ENCODE results near the gene ACBD3.

Gene ACBD3

GRCh38 chr1:226199971-226200370, 13.4 kb upstream of the ACBD3 start:
- H3K4me1 ChIP-seq (ENCODE audit: control insufficient read depth in 1 of 2, insufficient read depth in 2 of 2, low read length in 2 of 2) = no peaks in the 10 kb centered on the region
- no peaks in the 10 kb centered on the region for H3K36me3 ChIP-seq (ENCODE audit: control insufficient read depth in 1 of 2, insufficient read depth in 2 of 2, low read length in 2 of 2)
- H3K4me3 ChIP-seq (ENCODE audit: low read depth in 1 of 2, low read length in 2 of 2) = no peak overlapping the region
- H3K27me3 ChIP-seq (ENCODE audit: low read depth, low read length) = no peaks in the 10 kb centered on the region
- no peak overlapping the region for H3K27ac ChIP-seq (ENCODE audit: low read length)
- H3K9me3 ChIP-seq (ENCODE audit: control insufficient read depth in 1 of 2, low read length in 2 of 2) = no peaks in the 10 kb centered on the region

- H3K4me3 ChIP-seq (ENCODE audit: low read depth in 1 of 2, low read length in 2 of 2) = no peak overlapping the region
- H3K4me1 ChIP-seq (ENCODE audit: control insufficient read depth in 1 of 2, insufficient read depth in 2 of 2, low read length in 2 of 2) = no peaks in the 10 kb centered on the region
- H3K27ac ChIP-seq (ENCODE audit: low read length) = no peak overlapping the region
- no peaks in the 10 kb centered on the region for H3K36me3 ChIP-seq (ENCODE audit: control insufficient read depth in 1 of 2, insufficient read depth in 2 of 2, low read length in 2 of 2)
- no peaks in the 10 kb centered on the region for H3K27me3 ChIP-seq (ENCODE audit: low read depth, low read length)
- H3K9me3 ChIP-seq (ENCODE audit: control insufficient read depth in 1 of 2, low read length in 2 of 2) = no peaks in the 10 kb centered on the region
Observed at GRCh38 chr1:226195144-226195543, 8.6 kb upstream of the ACBD3 start.

- peak overlapping the region; percentile 91 to 95 for H3K4me3 ChIP-seq (ENCODE audit: low read depth in 1 of 2, low read length in 2 of 2)
- H3K27me3 ChIP-seq (ENCODE audit: low read depth, low read length) = no peaks in the 10 kb centered on the region
- peak overlapping the region; percentile 91 for H3K27ac ChIP-seq (ENCODE audit: low read length)
- peaks cover 0 to 32% of the 10 kb centered on the region in 2 donors for H3K4me1 ChIP-seq (ENCODE audit: control insufficient read depth in 1 of 2, insufficient read depth in 2 of 2, low read length in 2 of 2)
- H3K9me3 ChIP-seq (ENCODE audit: control insufficient read depth in 1 of 2, low read length in 2 of 2) = no peaks in the 10 kb centered on the region
- peaks cover 0 to 13% of the 10 kb centered on the region in 2 donors for H3K36me3 ChIP-seq (ENCODE audit: control insufficient read depth in 1 of 2, insufficient read depth in 2 of 2, low read length in 2 of 2)
Observed at GRCh38 chr1:226187380-226187779, 839 bp upstream of the ACBD3 start.

- peaks cover 0 to 36% of the 10 kb centered on the region in 2 donors for H3K4me1 ChIP-seq (ENCODE audit: control insufficient read depth in 1 of 2, insufficient read depth in 2 of 2, low read length in 2 of 2)
Observed at GRCh38 chr1:226187019-226187322, 430 bp upstream of the ACBD3 start.

GRCh38 chr1:226185141-226186036, 1.2 kb downstream of the ACBD3 start:
- H3K4me1 ChIP-seq (ENCODE audit: control insufficient read depth in 1 of 2, insufficient read depth in 2 of 2, low read length in 2 of 2) = peaks cover 0 to 46% of the 10 kb centered on the region in 2 donors
- peak overlapping the region; percentile 91 to 95 for H3K4me3 ChIP-seq (ENCODE audit: low read depth in 1 of 2, low read length in 2 of 2)
- no peaks in the 10 kb centered on the region for H3K27me3 ChIP-seq (ENCODE audit: low read depth, low read length)
- H3K36me3 ChIP-seq (ENCODE audit: control insufficient read depth in 1 of 2, insufficient read depth in 2 of 2, low read length in 2 of 2) = peaks cover 5 to 13% of the 10 kb centered on the region in 2 donors
- no peaks in the 10 kb centered on the region for H3K9me3 ChIP-seq (ENCODE audit: control insufficient read depth in 1 of 2, low read length in 2 of 2)
- peak overlapping the region; percentile 85 for H3K27ac ChIP-seq (ENCODE audit: low read length)

More at GRCh38 chr1:226187019-226187322, 430 bp upstream of the ACBD3 start:
- Histone ChIP-seq H3K4me3 (ENCODE audit: low read depth in 1 of 2, low read length in 2 of 2) (peak overlapping the region; percentile 91 to 95), H3K9me3 (ENCODE audit: control insufficient read depth in 1 of 2, low read length in 2 of 2) (no peaks in the 10 kb centered on the region), H3K36me3 (ENCODE audit: control insufficient read depth in 1 of 2, insufficient read depth in 2 of 2, low read length in 2 of 2) (peaks cover 0 to 13% of the 10 kb centered on the region in 2 donors), H3K27ac (ENCODE audit: low read length) (peak overlapping the region; percentile 91), H3K27me3 (ENCODE audit: low read depth, low read length) (no peaks in the 10 kb centered on the region)

GRCh38 chr1:226181996-226182714, 4.4 kb downstream of the ACBD3 start:
- Histone ChIP-seq H3K27ac (ENCODE audit: low read length) (no peak overlapping the region), H3K27me3 (ENCODE audit: low read depth, low read length) (no peaks in the 10 kb centered on the region), H3K9me3 (ENCODE audit: control insufficient read depth in 1 of 2, low read length in 2 of 2) (no peaks in the 10 kb centered on the region), H3K4me1 (ENCODE audit: control insufficient read depth in 1 of 2, insufficient read depth in 2 of 2, low read length in 2 of 2) (peaks cover 0 to 49% of the 10 kb centered on the region in 2 donors), H3K36me3 (ENCODE audit: control insufficient read depth in 1 of 2, insufficient read depth in 2 of 2, low read length in 2 of 2) (peaks cover 5 to 13% of the 10 kb centered on the region in 2 donors), H3K4me3 (ENCODE audit: low read depth in 1 of 2, low read length in 2 of 2) (no peak overlapping the region)

- Histone ChIP-seq H3K36me3 (ENCODE audit: control insufficient read depth in 1 of 2, insufficient read depth in 2 of 2, low read length in 2 of 2) (peaks cover 0 to 5% of the 10 kb centered on the region in 2 donors), H3K4me3 (ENCODE audit: low read depth in 1 of 2, low read length in 2 of 2) (no peak overlapping the region), H3K27ac (ENCODE audit: low read length) (no peak overlapping the region), H3K27me3 (ENCODE audit: low read depth, low read length) (no peaks in the 10 kb centered on the region), H3K4me1 (ENCODE audit: control insufficient read depth in 1 of 2, insufficient read depth in 2 of 2, low read length in 2 of 2) (peaks cover 0 to 16% of the 10 kb centered on the region in 2 donors), H3K9me3 (ENCODE audit: control insufficient read depth in 1 of 2, low read length in 2 of 2) (no peaks in the 10 kb centered on the region)
Observed at GRCh38 chr1:226176870-226177269, 9.7 kb downstream of the ACBD3 start.

GRCh38 chr1:226172589-226172988, 14.0 kb downstream of the ACBD3 start:
- Histone ChIP-seq H3K27me3 (ENCODE audit: low read depth, low read length) (no peaks in the 10 kb centered on the region), H3K36me3 (ENCODE audit: control insufficient read depth in 1 of 2, insufficient read depth in 2 of 2, low read length in 2 of 2) (no peaks in the 10 kb centered on the region), H3K4me1 (ENCODE audit: control insufficient read depth in 1 of 2, insufficient read depth in 2 of 2, low read length in 2 of 2) (peaks cover 0 to 5% of the 10 kb centered on the region in 2 donors), H3K27ac (ENCODE audit: low read length) (no peak overlapping the region), H3K9me3 (ENCODE audit: control insufficient read depth in 1 of 2, low read length in 2 of 2) (no peaks in the 10 kb centered on the region), H3K4me3 (ENCODE audit: low read depth in 1 of 2, low read length in 2 of 2) (no peak overlapping the region)

GRCh38 chr1:226166341-226166740, 20.2 kb downstream of the ACBD3 start:
- H3K27ac ChIP-seq (ENCODE audit: low read length) = no peak overlapping the region
- H3K27me3 ChIP-seq (ENCODE audit: low read depth, low read length) = no peaks in the 10 kb centered on the region
- peaks cover 0 to 3% of the 10 kb centered on the region in 2 donors for H3K4me1 ChIP-seq (ENCODE audit: control insufficient read depth in 1 of 2, insufficient read depth in 2 of 2, low read length in 2 of 2)
- no peaks in the 10 kb centered on the region for H3K9me3 ChIP-seq (ENCODE audit: control insufficient read depth in 1 of 2, low read length in 2 of 2)
- peaks cover 20 to 24% of the 10 kb centered on the region in 2 donors for H3K36me3 ChIP-seq (ENCODE audit: control insufficient read depth in 1 of 2, insufficient read depth in 2 of 2, low read length in 2 of 2)
- H3K4me3 ChIP-seq (ENCODE audit: low read depth in 1 of 2, low read length in 2 of 2) = no peak overlapping the region

GRCh38 chr1:226164154-226164553, 22.4 kb downstream of the ACBD3 start:
- H3K4me3 ChIP-seq (ENCODE audit: low read depth in 1 of 2, low read length in 2 of 2) = no peak overlapping the region
- H3K36me3 ChIP-seq (ENCODE audit: control insufficient read depth in 1 of 2, insufficient read depth in 2 of 2, low read length in 2 of 2) = peaks cover 35 to 43% of the 10 kb centered on the region in 2 donors
- no peaks in the 10 kb centered on the region for H3K27me3 ChIP-seq (ENCODE audit: low read depth, low read length)
- H3K9me3 ChIP-seq (ENCODE audit: control insufficient read depth in 1 of 2, low read length in 2 of 2) = no peaks in the 10 kb centered on the region
- H3K27ac ChIP-seq (ENCODE audit: low read length) = no peak overlapping the region
- H3K4me1 ChIP-seq (ENCODE audit: control insufficient read depth in 1 of 2, insufficient read depth in 2 of 2, low read length in 2 of 2) = peaks cover 0 to 10% of the 10 kb centered on the region in 2 donors

- H3K27me3 ChIP-seq (ENCODE audit: low read depth, low read length) = no peaks in the 10 kb centered on the region
- no peak overlapping the region for H3K27ac ChIP-seq (ENCODE audit: low read length)
- H3K4me1 ChIP-seq (ENCODE audit: control insufficient read depth in 1 of 2, insufficient read depth in 2 of 2, low read length in 2 of 2) = peaks cover 0 to 10% of the 10 kb centered on the region in 2 donors
- H3K36me3 ChIP-seq (ENCODE audit: control insufficient read depth in 1 of 2, insufficient read depth in 2 of 2, low read length in 2 of 2) = peaks cover 48 to 55% of the 10 kb centered on the region in 2 donors
- no peak overlapping the region for H3K4me3 ChIP-seq (ENCODE audit: low read depth in 1 of 2, low read length in 2 of 2)
- no peaks in the 10 kb centered on the region for H3K9me3 ChIP-seq (ENCODE audit: control insufficient read depth in 1 of 2, low read length in 2 of 2)
Observed at GRCh38 chr1:226162898-226163297, 23.6 kb downstream of the ACBD3 start.

Measured in muscle layer of duodenum (tissue), 2 donors.